HG02759 (cell line): ENCODE results near the gene HSBP1L1.
"Not testable (repeated sequence)": the region's sequence is repeated elsewhere in the genome, so short reads cannot be mapped to it uniquely, and the experiment has no call there.

ENCODE experiments used
- ATAC-seq: cut with Tn5 transposase; IDR thresholded peaks from one replicate; pipeline ENCODE4 v1.9.1; 2021; ENCODE audit warnings: mild to moderate bottlenecking, moderate library complexity; ENCODE audit not compliant: unreplicated experiment

The HSBP1L1 gene

DNA sequence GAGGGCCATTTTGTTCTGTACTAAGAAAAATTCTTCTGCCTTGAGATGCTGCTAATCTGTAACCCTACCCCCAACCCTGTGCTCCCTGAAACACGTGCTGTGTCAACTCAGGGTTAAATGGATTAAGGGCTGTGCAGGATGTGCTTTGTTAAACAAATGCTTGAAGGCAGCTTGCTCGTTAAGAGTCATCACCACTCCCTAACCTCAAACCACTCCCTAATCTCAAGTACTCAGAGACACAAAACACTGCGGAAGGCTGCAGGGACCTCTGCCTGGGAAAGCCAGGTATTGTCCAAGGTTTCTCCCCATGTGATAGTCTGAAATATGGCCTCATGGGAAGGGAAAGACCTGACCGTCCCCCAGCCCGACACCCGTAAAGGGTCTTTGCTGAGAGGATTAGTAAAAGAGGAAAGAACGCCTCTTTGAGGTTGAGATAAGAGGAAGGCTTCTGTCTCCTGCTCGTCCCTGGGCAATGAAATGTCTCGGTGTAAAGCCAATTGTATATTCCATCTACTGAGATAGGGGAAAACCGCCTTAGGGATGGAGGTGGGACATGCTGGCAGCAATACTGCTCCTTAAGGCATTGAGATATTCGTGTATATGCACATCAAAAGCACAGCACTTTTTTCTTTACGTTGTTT is 4.2 kb upstream of the HSBP1L1 start:
- ATAC-seq: not testable (repeated sequence)

- ATAC-seq: no peak
These were observed 3.4 kb upstream of the HSBP1L1 start for GRCh38 chr18:79960921-79961526.

- no peak for ATAC-seq
These were observed 2.7 kb upstream of the HSBP1L1 start for GRCh38 chr18:79961527-79962291.

GRCh38 chr18:79962311-79962710 is 2.1 kb upstream of the HSBP1L1 start:
- no peak for ATAC-seq

DNA sequence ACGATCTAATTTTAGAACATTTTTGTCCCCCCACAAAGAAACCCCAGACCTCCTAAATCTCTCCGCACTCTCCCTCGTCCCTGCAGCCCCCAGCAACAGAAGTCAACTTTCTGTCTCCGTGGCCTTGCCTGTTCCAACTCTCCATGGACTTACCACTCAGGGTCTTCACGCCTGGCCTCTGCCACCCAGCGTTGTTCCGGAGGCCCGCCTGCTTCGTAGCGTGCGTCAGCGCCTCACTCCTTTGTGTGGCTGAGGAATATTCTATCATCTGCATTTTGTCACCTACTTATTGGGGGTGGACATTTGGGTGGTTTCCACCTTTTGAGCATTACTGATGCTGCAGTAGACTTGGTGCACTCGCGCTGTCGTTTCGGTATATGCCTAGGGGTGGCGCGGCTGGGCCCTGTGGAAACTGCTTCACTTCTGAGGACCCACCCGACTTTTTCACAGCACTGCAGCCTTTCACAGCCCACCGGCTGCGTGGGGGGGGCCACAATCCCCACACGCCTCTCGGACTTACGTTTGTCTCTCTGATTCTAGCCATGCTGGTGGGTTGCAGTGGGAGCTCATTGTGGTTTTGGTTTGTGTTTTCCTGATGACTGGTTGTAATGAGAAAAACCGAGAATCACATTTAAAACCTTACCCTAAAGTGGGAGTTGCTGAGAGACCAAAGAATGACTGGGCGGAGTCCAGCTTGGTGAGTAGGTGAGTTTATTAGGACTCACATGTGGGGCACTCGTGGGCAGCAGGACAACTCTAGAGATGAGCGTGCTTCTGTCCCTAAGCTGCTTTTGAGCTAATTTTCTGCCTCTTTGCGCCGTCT is 1.4 kb upstream of the HSBP1L1 start:
- peak; percentile 69 for ATAC-seq

DNA sequence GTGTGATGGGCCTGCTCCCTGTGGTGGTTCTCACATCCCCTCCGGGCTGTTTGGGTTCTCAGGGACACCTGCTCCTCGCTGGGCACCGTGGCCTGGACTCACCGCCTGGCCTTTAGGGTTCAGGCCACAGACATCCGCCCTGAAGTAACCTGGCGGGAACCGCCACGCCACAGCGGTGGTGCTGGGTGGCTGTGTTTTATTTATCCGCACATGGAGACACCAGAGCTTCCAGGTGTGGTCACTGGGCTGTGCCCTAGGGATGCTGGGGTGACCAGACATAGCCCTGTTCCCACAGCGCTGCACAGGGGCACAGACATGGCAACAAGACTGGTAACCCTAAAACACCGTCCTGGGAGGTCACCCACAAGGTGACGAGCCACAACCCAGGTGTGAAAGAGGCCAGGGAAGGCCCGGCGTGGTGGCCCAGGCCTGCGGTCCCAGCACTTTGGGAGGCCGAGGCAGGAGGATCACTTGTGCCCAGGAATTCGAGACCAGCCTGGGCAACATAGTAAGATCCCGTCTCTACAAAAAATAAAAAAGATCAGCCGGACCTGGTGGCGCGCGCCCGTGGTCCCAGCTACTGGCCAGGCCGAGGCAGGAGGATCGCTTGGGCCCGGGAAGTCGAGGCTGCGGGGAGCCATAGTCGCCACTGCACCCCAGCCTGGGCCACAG is 649 bp upstream of the HSBP1L1 start:
- no peak for ATAC-seq

DNA sequence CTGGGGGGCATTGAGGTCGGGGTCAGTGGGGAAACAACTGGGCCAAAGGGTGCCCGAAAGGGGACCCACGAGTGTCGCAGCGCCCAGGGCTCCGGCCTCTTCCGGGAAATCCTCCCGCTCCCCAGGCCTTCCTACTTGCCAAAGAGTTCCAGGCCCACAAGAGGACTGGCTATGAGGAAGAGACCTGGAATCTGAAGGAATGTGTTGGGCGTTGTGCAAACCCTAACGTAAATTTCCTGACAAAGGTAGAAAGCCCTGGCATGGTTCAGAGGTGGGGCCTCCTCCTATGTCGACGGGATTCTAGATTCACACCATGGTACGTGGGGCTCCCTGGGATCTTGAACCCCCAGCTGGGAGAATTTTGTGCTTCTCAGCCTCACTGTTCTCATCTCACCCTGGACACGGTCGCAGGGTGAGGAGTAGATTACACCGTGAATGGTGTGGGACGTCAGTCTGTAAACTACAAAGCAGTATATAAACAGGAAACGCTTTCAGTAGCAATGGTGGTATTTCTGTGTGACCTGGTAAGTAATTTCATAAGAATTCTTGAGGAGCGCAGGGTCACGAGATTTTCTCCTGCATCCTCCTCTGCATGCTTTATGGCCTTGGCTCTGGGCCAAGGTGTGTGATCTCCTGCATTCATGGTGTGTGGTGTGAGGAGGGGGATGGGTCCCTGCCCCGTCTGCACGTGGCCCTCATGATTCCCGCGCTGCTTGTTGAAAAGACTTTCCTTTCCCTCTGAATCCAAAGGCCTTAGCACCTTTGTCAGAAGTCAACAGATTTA is 868 bp downstream of the HSBP1L1 start:
- no peak for ATAC-seq

DNA sequence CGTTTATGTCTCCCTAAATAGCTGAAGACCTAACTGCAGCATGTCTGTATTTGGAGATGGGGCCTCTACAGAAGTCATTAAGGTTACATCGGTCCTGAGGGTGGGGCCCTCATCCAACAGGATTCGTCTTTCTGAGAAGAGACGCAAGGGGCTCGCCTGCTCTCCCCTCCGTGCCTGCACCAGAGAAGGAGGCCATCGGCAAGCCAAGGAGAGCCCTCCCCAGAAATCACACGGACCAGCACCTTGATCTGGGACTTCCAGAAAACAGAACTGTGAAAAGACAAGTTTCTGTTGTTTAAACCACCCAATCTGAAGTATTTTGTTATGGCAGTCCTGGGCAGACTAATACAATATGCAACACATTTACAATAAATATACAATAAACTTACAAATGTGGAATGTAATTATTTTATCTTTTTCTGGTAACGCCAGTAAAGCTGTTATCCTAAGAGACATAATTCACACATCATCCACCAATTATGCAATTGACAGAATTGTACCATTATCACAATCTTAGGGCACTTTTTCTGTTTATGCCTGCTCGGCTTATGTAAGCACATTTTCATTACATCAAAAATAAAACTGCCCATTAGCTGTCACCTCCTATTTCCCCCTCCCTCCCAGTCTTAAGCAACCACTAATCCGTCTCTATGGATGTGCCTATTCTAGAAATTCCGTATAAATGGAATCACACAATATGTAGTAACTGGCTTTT is 6.1 kb downstream of the HSBP1L1 start:
- ATAC-seq: no peak

- no peak for ATAC-seq
These were observed 6.9 kb downstream of the HSBP1L1 start for GRCh38 chr18:79971211-79971952.

DNA sequence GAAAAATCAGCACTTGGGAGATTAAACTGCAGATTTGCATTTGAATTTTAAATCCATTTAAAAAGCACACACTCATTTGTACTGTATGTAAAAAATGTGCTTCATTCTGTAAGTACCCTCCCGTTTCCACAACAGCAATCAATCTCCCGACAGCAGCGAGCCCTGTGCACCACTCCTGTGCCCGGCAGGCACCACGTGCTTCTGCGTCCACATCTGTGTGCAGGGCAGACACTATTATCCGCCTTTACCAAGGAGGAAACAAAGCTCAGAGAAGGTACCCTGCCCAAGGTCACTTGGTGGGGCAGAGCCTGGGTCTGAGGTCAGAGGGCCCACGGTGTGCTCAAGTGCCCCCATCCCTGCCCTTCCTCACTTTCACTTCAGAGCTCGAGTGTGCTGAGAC is 7.5 kb downstream of the HSBP1L1 start:
- no peak for ATAC-seq

DNA sequence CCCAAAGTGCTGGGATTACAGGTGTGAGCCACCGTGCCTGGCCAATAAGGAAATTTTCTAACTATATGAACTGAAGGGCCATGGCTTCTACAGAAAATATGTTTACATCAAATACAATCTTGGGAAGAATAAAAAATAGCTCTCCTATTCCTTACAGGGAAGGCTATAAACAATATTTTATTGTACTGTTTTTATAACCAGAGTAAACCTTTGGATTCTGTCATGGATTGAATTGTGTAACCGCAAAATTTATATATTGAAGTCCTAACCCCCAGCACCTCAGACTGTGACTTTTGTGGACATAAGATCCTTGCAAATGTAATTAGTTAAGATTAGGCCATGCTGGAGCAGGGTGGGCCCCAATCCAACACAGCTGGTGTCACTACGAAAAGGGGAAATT is 8.3 kb downstream of the HSBP1L1 start:
- no peak for ATAC-seq

DNA sequence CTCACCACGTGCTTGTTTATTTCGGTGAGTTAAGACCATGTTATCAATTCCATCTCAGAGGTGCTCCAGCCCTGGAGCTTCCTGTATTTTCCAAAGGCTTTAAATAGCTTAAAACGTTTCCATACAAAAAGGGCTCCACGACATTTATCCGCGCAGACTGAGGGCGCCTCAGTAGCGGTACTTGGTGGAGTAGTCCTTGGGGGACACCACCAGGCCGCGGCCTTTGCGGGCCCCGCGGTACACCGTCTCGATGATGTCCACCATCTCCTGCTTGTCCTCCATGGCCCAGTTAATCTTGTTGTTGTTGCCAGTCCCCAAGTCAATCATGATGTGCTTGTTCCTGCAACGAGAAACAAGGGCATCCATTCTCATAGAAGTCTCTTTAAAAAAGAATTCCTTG is 9.1 kb downstream of the HSBP1L1 start:
- no peak for ATAC-seq

DNA sequence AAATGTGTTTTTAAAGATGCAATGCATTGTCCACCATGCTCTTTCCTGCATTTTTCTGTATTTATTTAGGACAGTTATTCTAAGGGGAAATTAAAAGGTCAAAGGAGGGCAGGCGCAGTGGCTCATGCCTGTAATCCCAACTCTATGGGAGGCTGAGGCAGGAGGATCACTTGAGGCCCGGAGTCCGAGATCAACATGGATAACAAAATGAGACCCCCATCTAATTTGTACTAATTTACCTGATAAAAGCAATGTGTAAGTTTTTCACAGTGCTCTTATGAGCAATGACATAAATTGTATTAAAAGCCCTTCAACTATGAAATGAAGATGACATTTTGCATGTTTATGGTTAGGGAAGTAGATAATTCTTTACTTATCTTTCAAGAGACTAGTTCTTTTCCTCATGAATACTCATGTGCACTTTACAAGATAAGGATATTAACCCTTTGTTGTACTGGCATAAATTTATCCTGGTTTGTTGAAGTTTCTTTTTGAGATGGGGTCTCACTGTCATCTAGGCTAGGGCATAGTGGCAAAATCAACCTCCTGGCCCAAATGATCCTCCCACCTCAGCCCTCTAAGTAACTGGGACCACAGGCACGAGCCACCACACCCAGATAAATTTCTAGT is 9.7 kb downstream of the HSBP1L1 start:
- no peak for ATAC-seq

DNA sequence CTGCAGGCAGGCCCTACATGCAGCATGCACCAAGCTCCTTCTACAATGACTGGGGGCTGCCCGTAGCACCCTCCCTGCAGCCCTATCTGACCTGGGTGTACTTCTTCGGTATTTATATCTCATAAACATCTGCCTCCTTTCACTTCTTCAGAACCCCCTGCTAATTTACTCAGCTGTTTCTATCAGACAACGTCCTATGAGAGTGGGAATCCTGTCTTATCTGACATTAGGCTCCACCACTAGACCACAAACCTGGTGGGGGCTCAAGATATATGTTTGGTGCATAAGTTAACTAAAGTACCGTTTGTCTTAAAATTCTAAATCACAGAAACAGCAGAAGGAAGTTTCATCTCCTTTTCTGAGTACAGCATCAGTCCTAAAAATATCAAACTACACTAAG is 10.6 kb downstream of the HSBP1L1 start:
- ATAC-seq: no peak

- ATAC-seq: no peak
These were observed 11.7 kb downstream of the HSBP1L1 start for GRCh38 chr18:79975985-79976680.

DNA sequence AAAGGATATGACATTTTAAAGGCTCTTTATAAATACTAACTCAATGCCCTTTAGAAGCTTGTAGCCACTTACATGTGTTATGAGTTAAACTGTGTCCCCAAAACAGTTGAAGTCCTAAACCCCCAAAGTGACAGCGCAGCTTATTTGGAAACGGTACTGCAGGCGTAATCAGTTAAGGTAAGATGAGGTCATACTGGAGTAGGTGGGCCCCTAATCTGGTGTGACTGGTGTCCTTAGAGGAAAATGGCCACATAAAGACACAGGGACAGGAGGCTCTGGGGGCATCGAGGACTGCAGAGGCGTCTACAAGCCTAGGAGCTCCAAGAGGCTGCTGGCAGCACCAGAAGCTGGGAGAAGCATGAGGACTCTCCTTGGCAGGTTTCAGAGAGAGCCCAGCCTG is 15.4 kb downstream of the HSBP1L1 start:
- ATAC-seq: no peak

DNA sequence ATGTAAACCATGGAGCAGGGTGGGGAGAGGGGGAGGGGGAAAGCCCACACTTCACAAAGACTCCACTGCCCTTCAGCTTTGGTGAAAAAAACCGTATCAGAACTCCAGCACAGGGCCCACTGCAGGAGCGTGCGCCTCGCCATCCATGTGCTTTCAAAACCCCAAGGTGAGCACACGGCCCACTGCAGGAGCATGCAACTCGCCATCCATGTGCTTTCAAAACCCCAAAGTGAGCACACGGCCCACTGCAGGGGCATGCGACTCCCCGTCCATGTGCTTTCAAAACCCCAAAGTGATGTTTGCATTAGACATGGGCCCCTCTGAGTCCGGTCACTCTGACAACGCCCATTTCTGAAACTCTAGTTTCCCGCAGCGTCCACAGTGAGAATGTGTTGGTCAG is 16.1 kb downstream of the HSBP1L1 start:
- no peak for ATAC-seq

GRCh38 chr18:79982736-79983135 is 18.3 kb downstream of the HSBP1L1 start:
- ATAC-seq: no peak
